Tibial artery (tissue), 4 donors: ENCODE measurements around the gene KIAA0930.

Source experiments
- DNase-seq, 2 donors: peaks; one replicate each; pipeline ENCODE4 v3.0.0-alpha.2; 2019
- H3K27ac ChIP-seq, 2 donors: fragments of 200-600 bp; sonication (generic) in 1 of 2; 1 replicate in 1 of 2; 2 replicates in 1 of 2; pipeline ENCODE4 v1.5.1; 2018 to 2019; ENCODE audit warnings: mild to moderate bottlenecking in 1 of 2
- H3K27me3 ChIP-seq, 2 donors: fragments of 200-600 bp; sonication (generic) in 1 of 2; one replicate each; pipeline versions ENCODE4 v1.5.1 to v1.6.0; 2016 to 2019
- H3K36me3 ChIP-seq, 3 donors: fragments of 200-600 bp; sonication (generic) in 2 of 3; one replicate each; pipeline ENCODE4 v1.5.1; 2016 to 2019; ENCODE audit warnings: mild to moderate bottlenecking in 2 of 3
- H3K4me1 ChIP-seq, 4 donors: fragments of 200-600 bp; sonication (generic) in 2 of 4; 1 replicate in 3 of 4; 2 replicates in 1 of 4; pipeline ENCODE4 v1.5.1; 2016 to 2019
- H3K4me3 ChIP-seq, 2 donors: fragments of 200-600 bp; sonication (generic) in 1 of 2; 1 replicate in 1 of 2; 2 replicates in 1 of 2; pipeline ENCODE4 v1.5.1; 2018 to 2019; ENCODE audit warnings: mild to moderate bottlenecking in 2 of 2
- H3K9me3 ChIP-seq, 3 donors: fragments of 200-600 bp; sonication (generic) in 1 of 3; one replicate each; pipeline ENCODE4 v1.5.1; 2016 to 2019
- intact Hi-C: fragments of 100-400 bp; cut with DNase I; formaldehyde crosslinking; loops from one replicate; pipeline ENCODE4 v1.15.0; 2023; ENCODE audit warnings: low total_unique reads
- TF ChIP-seq, protein P1 (sequence below), 2 experiments: fragments of 200-600 bp in 1 of 2; fragments of 450-650 bp in 1 of 2; IDR thresholded peaks; one replicate each; pipeline ENCODE4 v1.5.1; 2017 to 2019; ENCODE audit warnings: antibody characterized with exemption in 2 of 2, mild to moderate bottlenecking in 1 of 2, moderate library complexity in 1 of 2

Gene KIAA0930

GRCh38 chr22:45229181-45229580, 11.5 kb downstream of the KIAA0930 start:
- intact Hi-C loops = no loop called here
- no peak overlapping the region for H3K4me3 ChIP-seq
- no peaks in the 10 kb centered on the region for H3K9me3 ChIP-seq
- no peaks in the 10 kb centered on the region for H3K36me3 ChIP-seq
- TF ChIP-seq, protein P1, sequence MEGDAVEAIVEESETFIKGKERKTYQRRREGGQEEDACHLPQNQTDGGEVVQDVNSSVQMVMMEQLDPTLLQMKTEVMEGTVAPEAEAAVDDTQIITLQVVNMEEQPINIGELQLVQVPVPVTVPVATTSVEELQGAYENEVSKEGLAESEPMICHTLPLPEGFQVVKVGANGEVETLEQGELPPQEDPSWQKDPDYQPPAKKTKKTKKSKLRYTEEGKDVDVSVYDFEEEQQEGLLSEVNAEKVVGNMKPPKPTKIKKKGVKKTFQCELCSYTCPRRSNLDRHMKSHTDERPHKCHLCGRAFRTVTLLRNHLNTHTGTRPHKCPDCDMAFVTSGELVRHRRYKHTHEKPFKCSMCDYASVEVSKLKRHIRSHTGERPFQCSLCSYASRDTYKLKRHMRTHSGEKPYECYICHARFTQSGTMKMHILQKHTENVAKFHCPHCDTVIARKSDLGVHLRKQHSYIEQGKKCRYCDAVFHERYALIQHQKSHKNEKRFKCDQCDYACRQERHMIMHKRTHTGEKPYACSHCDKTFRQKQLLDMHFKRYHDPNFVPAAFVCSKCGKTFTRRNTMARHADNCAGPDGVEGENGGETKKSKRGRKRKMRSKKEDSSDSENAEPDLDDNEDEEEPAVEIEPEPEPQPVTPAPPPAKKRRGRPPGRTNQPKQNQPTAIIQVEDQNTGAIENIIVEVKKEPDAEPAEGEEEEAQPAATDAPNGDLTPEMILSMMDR (IDR thresholded peaks at IDR 0.05) = no peak
- peaks cover 0 to 32% (median 3%) of the 10 kb centered on the region in 4 donors for H3K4me1 ChIP-seq
- H3K27ac ChIP-seq = no peak overlapping the region
- DNase-seq = no peak
- H3K27me3 ChIP-seq = no peaks in the 10 kb centered on the region

DNA sequence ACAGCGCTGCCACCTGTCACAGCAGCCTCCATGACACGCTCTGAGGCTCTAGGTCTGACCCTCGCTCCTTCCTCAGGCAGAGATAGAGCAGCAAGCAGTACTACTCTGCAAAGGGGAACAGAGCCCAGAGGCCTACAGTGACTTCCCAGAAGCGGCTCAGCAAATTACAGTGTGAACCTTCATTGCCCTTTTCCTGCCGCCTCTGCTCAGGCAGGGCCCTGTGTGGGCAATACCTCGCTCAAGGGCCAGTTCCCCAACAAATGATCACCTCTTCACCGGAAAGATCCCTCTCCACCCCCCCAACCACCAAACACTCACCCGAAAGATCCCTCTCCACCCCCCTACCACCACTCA, 12.3 kb downstream of the KIAA0930 start:
- Histone ChIP-seq H3K4me1 (peaks cover 0 to 32% (median 3%) of the 10 kb centered on the region in 4 donors), H3K27ac (no peak overlapping the region)
- TF ChIP-seq, protein P1 (IDR thresholded peaks at IDR 0.05) = no peak

GRCh38 chr22:45227645-45228400, 12.9 kb downstream of the KIAA0930 start:
- H3K36me3 ChIP-seq = no peaks in the 10 kb centered on the region
- intact Hi-C loops = no loop called here
- TF ChIP-seq, protein P1 (IDR thresholded peaks at IDR 0.05) = no peak
- H3K4me3 ChIP-seq = no peak overlapping the region
- H3K4me1 ChIP-seq = peaks cover 0 to 32% (median 3%) of the 10 kb centered on the region in 4 donors
- H3K27me3 ChIP-seq = no peaks in the 10 kb centered on the region
- peak in 1 of 2 donors; percentile 62 for DNase-seq
- no peak overlapping the region for H3K27ac ChIP-seq
- no peaks in the 10 kb centered on the region for H3K9me3 ChIP-seq

More for the DNA sequence above, 12.3 kb downstream of the KIAA0930 start:
- H3K36me3 ChIP-seq = no peaks in the 10 kb centered on the region
- intact Hi-C loops = no loop called here
- no peak overlapping the region for H3K4me3 ChIP-seq
- no peak for DNase-seq
- no peaks in the 10 kb centered on the region for H3K9me3 ChIP-seq
- no peaks in the 10 kb centered on the region for H3K27me3 ChIP-seq

DNA sequence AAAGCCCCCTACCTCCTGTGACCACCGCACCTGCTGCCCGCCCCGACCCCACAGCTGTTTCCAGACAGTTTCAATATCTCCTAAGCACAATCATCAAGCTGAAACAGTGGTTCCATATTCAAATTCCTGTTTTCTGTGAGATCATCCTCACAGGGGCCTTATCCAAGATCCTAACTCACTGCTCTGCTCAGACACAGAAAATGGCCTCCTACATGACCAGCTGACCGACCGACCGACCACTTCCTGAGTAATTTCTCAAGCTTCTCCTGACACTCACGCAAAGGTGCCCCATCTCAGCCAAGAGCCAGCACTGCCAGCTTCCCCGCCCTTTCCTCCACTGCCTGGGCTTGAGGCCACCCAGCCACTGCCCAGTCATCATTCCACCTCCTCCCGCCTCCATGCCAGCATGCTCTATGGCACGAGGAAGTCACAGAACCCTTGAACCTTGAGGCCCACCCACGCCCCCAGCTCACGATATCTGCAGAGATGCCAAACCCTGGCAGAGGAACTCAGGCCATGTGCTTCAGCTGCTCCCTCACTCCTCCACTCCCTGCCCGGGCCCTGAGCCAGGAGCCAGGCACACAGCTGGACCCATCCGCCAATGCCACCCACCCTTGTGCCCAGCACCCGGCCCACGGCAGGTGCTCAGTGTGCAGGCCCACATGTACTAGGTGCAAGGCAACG, 14.0 kb downstream of the KIAA0930 start:
- Histone ChIP-seq H3K4me3 (no peak overlapping the region), H3K27ac (no peak overlapping the region), H3K27me3 (no peaks in the 10 kb centered on the region), H3K36me3 (no peaks in the 10 kb centered on the region), H3K4me1 (peaks cover 0 to 32% (median 3%) of the 10 kb centered on the region in 4 donors), H3K9me3 (no peaks in the 10 kb centered on the region)
- peak in 1 of 2 donors; percentile 56 for DNase-seq
- TF ChIP-seq, protein P1 (IDR thresholded peaks at IDR 0.05) = no peak
- intact Hi-C loops = no loop called here

GRCh38 chr22:45225732-45226502, 14.8 kb downstream of the KIAA0930 start:
- H3K36me3 ChIP-seq = no peaks in the 10 kb centered on the region
- no peaks in the 10 kb centered on the region for H3K27me3 ChIP-seq
- no peaks in the 10 kb centered on the region for H3K9me3 ChIP-seq
- peaks cover 0 to 32% (median 3%) of the 10 kb centered on the region in 4 donors for H3K4me1 ChIP-seq
- no peak overlapping the region for H3K27ac ChIP-seq
- peak in 1 of 2 donors; percentile 74 for DNase-seq
- intact Hi-C loops = no loop called here
- TF ChIP-seq, protein P1 (IDR thresholded peaks at IDR 0.05) = no peak
- H3K4me3 ChIP-seq = no peak overlapping the region
